Body of pancreas (tissue), 4 donors: ENCODE measurements around the gene ENTPD5.
"Not testable (repeated sequence)": the region's sequence is repeated elsewhere in the genome, so short reads cannot be mapped to it uniquely, and the experiment has no call there.

Experiments
- POLR2A ChIP-seq, 3 donors: fragments of 450-650 bp; IDR thresholded peaks; one replicate each; pipeline ENCODE4 v1.6.1; 2016; ENCODE audit warnings: antibody characterized with exemption in 3 of 3, mild to moderate bottlenecking in 2 of 3
- TF ChIP-seq, protein P1 (sequence below), 7 experiments: fragments of 450-650 bp in 4 of 7; fragments of 200-600 bp in 3 of 7; sonication (generic) in 3 of 7; IDR thresholded peaks; one replicate each; pipeline ENCODE4 v1.5.1; 2016 to 2019; ENCODE audit warnings: antibody characterized with exemption in 7 of 7

DNA sequence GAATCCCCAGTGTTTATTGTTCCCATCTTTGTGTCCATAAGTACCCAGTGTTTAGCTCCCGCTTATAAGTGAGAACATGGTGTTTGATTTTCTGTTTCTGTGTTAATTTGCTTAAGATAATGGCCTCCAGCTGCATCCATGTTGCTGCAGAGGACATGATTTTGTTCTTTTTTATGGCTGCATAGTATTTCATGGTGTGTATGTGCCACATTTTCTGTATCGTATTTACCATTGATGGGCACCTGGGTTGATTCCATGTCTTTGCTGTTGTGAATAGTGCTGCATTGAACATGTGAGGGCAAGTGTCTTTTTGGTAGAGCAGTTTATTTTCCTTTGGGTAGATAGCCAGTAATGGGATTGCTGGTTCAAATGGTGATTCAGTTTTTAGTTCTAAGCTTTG is 99.6 kb downstream of the ENTPD5 start:
- TF ChIP-seq, protein P1, sequence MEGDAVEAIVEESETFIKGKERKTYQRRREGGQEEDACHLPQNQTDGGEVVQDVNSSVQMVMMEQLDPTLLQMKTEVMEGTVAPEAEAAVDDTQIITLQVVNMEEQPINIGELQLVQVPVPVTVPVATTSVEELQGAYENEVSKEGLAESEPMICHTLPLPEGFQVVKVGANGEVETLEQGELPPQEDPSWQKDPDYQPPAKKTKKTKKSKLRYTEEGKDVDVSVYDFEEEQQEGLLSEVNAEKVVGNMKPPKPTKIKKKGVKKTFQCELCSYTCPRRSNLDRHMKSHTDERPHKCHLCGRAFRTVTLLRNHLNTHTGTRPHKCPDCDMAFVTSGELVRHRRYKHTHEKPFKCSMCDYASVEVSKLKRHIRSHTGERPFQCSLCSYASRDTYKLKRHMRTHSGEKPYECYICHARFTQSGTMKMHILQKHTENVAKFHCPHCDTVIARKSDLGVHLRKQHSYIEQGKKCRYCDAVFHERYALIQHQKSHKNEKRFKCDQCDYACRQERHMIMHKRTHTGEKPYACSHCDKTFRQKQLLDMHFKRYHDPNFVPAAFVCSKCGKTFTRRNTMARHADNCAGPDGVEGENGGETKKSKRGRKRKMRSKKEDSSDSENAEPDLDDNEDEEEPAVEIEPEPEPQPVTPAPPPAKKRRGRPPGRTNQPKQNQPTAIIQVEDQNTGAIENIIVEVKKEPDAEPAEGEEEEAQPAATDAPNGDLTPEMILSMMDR (IDR thresholded peaks at IDR 0.05) = not testable (repeated sequence)
- TF ChIP-seq POLR2A (IDR thresholded peaks at IDR 0.05) = not testable (repeated sequence)
